Ishikawa (cell line): ENCODE results near the gene PLAGL1.

Source experiments
- CREB1 ChIP-seq: IDR thresholded peaks from 2 replicates; pipeline ENCODE4 v1.6.1; 2012; ENCODE audit warnings: low read depth
- FOXM1 ChIP-seq: IDR thresholded peaks from 2 replicates; pipeline ENCODE4 v1.6.1; 2012; ENCODE audit warnings: low read depth, borderline replicate concordance
- MAX ChIP-seq: IDR thresholded peaks from 2 replicates; pipeline ENCODE4 v1.6.1; 2012
- RAD21 ChIP-seq: IDR thresholded peaks from 2 replicates; pipeline ENCODE4 v1.6.1; 2012; ENCODE audit warnings: low read depth
- TEAD4 ChIP-seq: IDR thresholded peaks from 2 replicates; pipeline ENCODE4 v1.6.1; 2012

- TF ChIP-seq CREB1 (no peak), TEAD4 (no peak), MAX (no peak), RAD21 (no peak), FOXM1 (no peak)
Observed at GRCh38 chr6:143955971-143956370, 52.1 kb downstream of the PLAGL1 start.
